ENCODE data around the gene THYN1. TPM values are rescaled to one million over a fixed set of nuclear protein-coding genes. Genes with fewer than 3 reads are reported as not detected.

The THYN1 gene
- total RNA-seq, 1 donor from 2014 or later = 69.6 TPM

DNA sequence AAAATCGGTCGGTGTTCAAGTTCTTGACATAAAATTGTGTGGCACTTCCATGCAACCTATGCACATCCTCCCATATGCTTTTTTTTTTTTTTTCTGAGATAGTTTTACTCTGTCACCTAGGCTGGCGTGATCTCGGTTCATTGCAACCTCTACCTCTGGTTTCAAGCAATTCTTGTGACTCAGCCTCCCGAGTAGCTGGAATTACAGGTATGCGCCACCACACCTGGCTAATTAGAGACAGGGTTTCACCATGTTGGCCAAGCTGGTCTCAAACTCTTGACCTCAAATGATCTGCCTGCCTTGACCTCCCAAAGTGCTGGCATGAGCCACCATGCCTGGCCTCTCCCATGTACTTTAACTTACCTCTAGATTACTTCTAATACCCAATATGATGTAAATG, 38.0 kb upstream of the THYN1 start:
- H3K36me3 Mint-ChIP-seq (ENCODE audit: insufficient read depth) = no peaks in the 10 kb centered on the region
- no peaks in the 10 kb centered on the region for H3K4me1 Mint-ChIP-seq (ENCODE audit: low read depth)
- no peak for DNase-seq (ENCODE audit: low spot score, unreplicated experiment)

DNA sequence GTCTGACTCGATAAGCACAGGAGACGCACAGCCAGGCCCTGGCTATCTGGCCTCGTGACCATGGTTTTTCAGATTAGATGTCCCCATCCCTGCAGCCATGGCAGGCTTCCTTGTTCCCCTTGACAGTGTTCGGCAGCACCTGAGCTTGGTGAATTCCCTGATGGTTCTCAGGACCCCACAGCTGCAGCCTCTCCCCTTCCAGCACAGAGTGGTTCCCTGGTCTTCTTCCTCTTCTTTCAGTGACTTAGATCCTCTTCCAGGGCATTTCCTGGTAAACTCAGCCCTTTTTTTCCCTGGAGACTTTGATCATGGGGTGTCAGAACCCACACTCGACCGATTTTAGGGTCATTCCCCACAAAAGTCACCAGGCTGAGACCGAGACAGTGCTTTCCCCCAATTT, 37.5 kb upstream of the THYN1 start:
- H3K4me3 Mint-ChIP-seq (ENCODE audit: low read depth) = no peak overlapping the region
- TF ChIP-seq, protein P1, sequence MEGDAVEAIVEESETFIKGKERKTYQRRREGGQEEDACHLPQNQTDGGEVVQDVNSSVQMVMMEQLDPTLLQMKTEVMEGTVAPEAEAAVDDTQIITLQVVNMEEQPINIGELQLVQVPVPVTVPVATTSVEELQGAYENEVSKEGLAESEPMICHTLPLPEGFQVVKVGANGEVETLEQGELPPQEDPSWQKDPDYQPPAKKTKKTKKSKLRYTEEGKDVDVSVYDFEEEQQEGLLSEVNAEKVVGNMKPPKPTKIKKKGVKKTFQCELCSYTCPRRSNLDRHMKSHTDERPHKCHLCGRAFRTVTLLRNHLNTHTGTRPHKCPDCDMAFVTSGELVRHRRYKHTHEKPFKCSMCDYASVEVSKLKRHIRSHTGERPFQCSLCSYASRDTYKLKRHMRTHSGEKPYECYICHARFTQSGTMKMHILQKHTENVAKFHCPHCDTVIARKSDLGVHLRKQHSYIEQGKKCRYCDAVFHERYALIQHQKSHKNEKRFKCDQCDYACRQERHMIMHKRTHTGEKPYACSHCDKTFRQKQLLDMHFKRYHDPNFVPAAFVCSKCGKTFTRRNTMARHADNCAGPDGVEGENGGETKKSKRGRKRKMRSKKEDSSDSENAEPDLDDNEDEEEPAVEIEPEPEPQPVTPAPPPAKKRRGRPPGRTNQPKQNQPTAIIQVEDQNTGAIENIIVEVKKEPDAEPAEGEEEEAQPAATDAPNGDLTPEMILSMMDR (IDR thresholded peaks at IDR 0.05; ENCODE audit: unreplicated experiment) = no peak
- no peaks in the 10 kb centered on the region for H3K36me3 Mint-ChIP-seq (ENCODE audit: insufficient read depth)
- H3K27me3 Mint-ChIP-seq = peaks cover 19% of the 10 kb centered on the region
- H3K4me1 Mint-ChIP-seq (ENCODE audit: low read depth) = no peaks in the 10 kb centered on the region
- DNase-seq (ENCODE audit: low spot score, unreplicated experiment) = no peak
- H3K27ac Mint-ChIP-seq = no peak overlapping the region
- H3K9me3 Mint-ChIP-seq (ENCODE audit: low read depth) = no peaks in the 10 kb centered on the region

More for the DNA sequence above, 38.0 kb upstream of the THYN1 start:
- Mint-ChIP-seq H3K4me3 (ENCODE audit: low read depth) (no peak overlapping the region), H3K27ac (no peak overlapping the region), H3K9me3 (ENCODE audit: low read depth) (no peaks in the 10 kb centered on the region), H3K27me3 (peaks cover 19% of the 10 kb centered on the region)
- TF ChIP-seq, protein P1 (IDR thresholded peaks at IDR 0.05; ENCODE audit: unreplicated experiment) = no peak

DNA sequence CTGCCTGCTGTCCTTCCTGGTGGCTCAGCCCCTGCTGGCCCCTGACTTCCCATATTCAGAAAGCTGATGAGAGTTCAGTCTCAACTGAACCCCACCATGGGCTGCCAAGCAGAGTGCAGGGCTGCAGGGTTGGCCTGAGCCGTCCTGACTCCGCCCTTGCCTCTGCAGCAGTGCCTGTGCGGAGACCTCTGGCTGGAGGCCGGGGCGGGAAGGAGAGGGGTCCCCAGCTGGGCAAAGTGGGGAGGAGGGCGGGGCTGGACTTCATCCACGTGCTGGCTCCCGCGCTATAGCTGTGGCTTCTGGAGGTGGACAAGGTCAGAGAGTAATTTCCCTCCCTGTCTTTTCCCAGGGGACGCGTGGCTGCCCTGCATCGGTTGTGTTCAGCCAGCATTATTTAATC, 36.6 kb upstream of the THYN1 start:
- Mint-ChIP-seq H3K9me3 (ENCODE audit: low read depth) (no peaks in the 10 kb centered on the region), H3K36me3 (ENCODE audit: insufficient read depth) (no peaks in the 10 kb centered on the region), H3K27ac (no peak overlapping the region), H3K27me3 (peaks cover 19% of the 10 kb centered on the region), H3K4me1 (ENCODE audit: low read depth) (no peaks in the 10 kb centered on the region), H3K4me3 (ENCODE audit: low read depth) (no peak overlapping the region)
- DNase-seq (ENCODE audit: low spot score, unreplicated experiment) = no peak
- TF ChIP-seq, protein P1 (IDR thresholded peaks at IDR 0.05; ENCODE audit: unreplicated experiment) = no peak

DNA sequence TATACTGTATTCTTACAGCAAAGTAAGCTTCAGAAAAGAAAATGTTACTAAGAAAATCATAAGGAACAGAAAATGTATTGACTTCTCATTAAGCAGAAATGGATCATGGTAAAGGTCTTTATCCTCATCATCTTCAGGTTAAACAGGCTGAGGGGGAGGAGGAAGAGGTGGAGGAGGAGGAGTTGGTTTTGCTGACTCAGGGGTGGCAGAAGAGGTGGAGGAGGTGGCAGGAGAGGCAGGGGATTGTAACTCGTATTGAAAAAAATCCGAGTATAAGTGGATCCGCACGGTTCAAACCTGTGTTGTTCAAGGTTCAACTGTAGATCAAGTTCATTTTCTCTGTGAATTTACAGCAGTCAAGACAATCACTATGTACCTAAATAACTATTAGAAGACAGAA, 36.0 kb upstream of the THYN1 start:
- Mint-ChIP-seq H3K36me3 (ENCODE audit: insufficient read depth) (no peaks in the 10 kb centered on the region), H3K27ac (no peak overlapping the region), H3K27me3 (peaks cover 15% of the 10 kb centered on the region)

DNA sequence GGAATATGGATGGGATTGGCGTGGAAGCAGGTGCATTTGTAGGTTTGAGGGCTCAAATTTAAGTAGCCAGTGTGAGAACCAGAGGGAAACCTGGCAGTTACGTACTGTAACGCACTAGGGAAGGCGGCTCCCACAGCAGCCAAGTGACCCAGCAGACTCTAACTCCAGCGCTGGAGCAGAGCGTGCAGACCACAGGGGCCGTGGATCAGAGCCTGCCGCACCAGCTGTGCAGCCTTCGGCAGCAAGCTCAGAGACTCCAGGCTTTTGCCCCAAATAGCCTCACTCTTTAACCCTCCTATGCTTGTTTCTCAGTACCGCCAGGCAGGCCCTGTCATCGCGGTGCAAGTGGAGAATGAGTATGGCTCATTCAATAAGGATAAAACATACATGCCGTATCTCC, 35.3 kb upstream of the THYN1 start:
- Mint-ChIP-seq H3K27me3 (peaks cover 22% of the 10 kb centered on the region), H3K27ac (no peak overlapping the region), H3K4me3 (ENCODE audit: low read depth) (no peak overlapping the region), H3K4me1 (ENCODE audit: low read depth) (no peaks in the 10 kb centered on the region), H3K9me3 (ENCODE audit: low read depth) (no peaks in the 10 kb centered on the region), H3K36me3 (ENCODE audit: insufficient read depth) (no peaks in the 10 kb centered on the region)
- DNase-seq (ENCODE audit: low spot score, unreplicated experiment) = no peak
- TF ChIP-seq, protein P1 (IDR thresholded peaks at IDR 0.05; ENCODE audit: unreplicated experiment) = no peak

More for the DNA sequence above, 36.0 kb upstream of the THYN1 start:
- Mint-ChIP-seq H3K4me3 (ENCODE audit: low read depth) (no peak overlapping the region), H3K9me3 (ENCODE audit: low read depth) (no peaks in the 10 kb centered on the region), H3K4me1 (ENCODE audit: low read depth) (no peaks in the 10 kb centered on the region)
- no peak for DNase-seq (ENCODE audit: low spot score, unreplicated experiment)
- TF ChIP-seq, protein P1 (IDR thresholded peaks at IDR 0.05; ENCODE audit: unreplicated experiment) = no peak
